MM.1S (cell line): ENCODE results near the gene SIRT6.

ENCODE experiments used
- CTCF ChIP-seq: fragments of 300-600 bp; sonication (generic); IDR thresholded peaks from 2 replicates; pipeline ENCODE4 v1.5.1; 2016; ENCODE audit warnings: antibody characterized with exemption, low read length, mixed read lengths
- EZH2phosphoT487 ChIP-seq: fragments of 300-600 bp; sonication (generic); IDR thresholded peaks from 2 replicates; pipeline ENCODE4 v1.6.1; 2018; ENCODE audit warnings: antibody characterized with exemption, low read length

GRCh38 chr19:4200940-4201542 lies 18.7 kb upstream of the SIRT6 start:
- no peak for TF ChIP-seq CTCF
- TF ChIP-seq EZH2phosphoT487 = no peak
